NCI-H187 treated with DMSO at 0.1 percent for 48 hours (cell line): ENCODE data around the gene CSF2RB.

Experiments used
- DNase-seq: peaks from one replicate; lab custom pipeline; 2025; lab: John Stamatoyannopoulos, UW

Gene CSF2RB

DNA sequence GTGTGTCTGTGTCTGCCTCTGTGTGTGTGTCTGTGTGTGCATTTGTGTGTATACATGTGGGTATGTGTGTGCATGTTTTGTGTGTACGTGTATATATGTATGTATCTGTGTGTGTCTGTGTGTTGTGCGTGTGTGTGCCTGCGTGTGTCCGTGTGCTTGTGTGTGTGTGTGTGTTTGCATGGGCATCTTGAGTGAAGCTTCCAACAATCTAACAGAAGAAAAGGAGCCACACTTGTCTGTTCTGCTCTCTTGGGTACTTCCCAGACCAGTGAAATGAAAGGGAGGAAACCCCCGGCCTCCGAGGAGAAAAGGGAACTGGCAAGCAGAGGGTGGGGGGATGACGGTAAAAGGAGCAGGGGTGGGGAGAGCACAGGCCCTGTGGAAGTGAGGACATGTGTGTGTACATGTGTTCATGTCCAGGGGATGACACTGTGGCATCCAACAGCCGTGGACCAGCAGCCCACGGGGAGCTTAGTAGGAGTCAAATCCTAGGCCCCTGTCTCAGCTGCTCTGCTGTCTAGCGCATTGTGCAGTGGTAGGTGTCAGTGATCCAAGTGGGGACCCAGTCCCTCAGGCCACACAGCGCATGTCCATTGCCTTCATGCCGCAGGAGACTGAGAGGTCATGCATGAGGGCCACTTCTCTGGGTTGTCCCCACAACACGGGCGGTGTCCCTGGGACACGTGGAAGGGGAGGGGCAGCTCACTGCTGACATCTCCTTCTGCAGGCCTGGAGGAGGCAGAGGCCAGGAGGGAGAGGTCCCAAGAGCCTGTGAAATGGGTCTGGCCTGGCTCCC, 8.1 kb downstream of the CSF2RB start:
- no peak for DNase-seq

DNA sequence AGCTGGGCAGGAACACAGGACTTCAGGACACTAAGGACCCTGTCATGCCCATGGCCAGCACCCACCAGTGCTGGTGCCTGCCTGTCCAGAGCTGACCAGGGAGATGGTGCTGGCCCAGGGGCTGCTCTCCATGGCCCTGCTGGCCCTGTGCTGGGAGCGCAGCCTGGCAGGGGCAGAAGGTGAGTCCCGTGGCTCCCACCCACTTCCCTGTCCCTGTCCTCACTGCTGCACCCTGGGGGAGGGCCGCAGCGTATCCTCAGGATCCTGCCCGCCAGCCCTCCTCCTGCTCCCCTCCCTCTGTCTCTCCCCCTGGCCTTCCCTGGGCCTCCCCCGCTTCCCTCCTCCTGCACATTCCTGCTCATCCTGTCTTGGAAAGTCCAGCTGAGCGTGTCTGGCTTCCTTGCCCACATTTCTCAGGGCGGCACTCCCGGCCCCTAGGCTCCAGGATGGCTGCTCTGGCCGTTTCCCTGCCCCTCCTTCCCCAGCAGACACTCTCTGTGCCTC, 8.7 kb downstream of the CSF2RB start:
- DNase-seq = no peak

DNA sequence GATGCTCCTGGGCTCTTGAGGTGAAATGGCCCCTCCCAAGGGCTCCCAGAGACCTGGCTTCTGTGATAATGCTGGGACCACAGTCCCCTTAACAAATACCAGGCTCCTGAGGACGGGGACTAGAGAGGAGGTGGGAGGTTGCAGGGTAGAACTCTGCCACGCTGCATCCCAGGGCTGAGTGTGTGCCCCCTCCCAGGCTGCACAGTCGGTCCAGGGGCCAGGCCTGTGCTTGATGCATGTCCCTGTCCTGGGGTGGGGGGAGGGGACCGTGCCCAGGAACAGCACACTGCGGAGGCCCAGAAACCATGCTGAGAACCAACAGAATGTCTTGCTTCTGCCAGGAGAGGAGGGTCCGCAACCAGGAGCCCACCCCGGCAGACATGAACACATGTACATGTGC, 9.3 kb downstream of the CSF2RB start:
- no peak for DNase-seq

DNA sequence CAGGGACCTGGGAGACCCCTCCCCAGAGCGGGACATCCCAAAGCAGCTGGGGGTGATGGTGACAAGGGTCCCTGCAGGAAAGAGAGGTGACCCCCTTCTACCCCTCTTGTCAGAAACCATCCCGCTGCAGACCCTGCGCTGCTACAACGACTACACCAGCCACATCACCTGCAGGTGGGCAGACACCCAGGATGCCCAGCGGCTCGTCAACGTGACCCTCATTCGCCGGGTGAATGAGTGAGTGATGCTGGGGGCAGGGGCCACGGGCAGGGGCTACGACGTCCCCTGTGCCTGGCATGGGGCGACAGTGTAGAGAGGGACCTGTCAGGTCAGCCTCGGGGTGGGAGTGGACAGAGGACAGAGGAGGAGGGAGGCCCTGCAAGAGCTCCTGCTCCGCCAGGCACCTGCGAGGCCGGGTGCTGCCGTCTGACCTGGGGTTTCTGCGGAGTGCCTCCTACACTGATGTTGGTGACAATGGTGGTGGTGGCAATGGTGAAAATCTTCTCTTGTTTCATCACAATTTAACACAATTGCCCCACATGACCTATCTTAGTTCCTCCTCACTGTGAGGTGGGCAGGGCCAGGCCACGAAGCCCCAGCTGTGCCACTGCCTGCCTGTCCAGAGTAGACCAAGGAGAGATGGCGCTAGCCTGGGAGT, 9.8 kb downstream of the CSF2RB start:
- DNase-seq = no peak

DNA sequence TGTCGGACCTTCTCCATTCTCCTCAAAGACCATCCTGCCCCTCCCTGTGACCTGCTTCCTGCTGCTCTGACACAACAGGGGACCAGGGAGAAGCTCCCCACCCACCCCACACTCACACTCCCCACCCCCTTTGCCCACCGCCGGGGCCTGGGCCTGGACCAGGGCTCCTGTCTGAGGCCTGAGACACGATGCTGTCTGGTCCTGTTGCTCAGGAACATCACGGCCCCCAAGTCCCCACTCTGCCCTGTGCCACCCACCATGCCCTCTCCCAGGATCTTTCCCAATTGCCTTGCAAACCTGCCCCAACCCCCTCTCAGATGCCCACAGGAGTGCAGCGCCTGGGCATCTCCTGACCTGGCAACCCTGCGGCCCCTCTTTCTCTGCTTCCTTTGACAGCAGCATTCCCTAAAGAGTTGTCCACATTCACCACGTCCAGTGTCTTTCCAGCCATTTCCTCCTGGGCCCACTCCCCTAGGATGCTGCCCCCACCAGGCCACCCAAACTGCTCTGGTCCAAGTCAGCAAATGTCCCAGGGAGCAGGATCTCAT, 10.8 kb downstream of the CSF2RB start:
- no peak for DNase-seq

DNA sequence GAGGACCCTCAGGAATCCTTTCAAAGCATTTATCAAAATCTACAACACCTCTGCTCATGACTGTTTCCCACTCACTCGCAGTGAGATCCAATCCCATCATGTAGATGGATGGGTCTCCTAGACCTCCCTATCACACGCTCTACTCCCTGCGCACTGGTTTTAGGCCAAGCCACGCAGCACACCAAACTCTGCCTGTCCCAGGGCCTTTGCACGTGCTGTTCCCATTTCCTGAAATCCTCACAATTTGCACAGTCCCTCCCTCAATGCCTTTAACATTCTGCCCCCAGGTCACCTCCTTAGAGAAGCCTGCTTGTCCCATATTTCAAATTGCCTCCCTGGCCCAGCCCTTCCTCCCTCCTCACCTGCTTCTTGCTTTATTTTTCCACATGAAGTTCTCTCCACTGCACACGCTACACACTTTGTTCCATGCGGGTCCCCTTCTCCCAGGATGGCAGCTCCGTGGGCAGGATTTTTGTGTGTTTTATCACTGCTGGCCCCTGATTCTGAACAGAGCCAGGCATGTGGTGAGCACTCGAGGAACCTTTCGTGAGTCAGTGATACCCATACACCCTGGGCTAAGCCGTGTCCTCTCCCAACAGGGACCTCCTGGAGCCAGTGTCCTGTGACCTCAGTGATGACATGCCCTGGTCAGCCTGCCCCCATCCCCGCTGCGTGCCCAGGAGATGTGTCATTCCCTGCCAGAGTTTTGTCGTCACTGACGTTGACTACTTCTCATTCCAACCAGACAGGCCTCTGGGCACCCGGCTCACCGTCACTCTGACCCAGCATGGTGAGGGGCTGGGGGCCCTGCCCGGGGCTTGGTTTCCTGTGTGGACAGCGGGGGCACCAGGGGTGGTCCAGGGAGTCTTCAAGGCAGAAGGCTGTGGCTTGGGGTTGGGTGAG, 12.2 kb downstream of the CSF2RB start:
- no peak for DNase-seq

DNA sequence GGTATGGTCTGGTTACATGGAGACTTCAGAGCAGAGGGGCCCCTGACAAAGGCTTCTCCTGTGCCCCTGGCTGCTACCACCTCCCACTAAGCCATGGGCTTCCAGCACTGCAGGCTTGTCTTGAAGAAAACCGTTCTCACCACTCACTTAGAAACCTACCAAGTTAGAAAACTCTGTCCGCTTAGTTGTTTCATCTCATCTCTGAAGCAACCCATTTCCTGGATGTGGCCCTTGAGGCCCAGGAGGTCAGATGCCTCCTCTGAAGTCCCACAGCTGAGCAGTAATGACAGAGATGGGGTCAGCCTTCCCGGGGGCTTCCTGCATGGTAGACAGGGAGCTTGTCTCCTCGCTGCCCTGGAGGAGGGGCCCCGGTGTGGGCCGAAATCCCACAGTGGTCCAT, 12.9 kb downstream of the CSF2RB start:
- DNase-seq = no peak

DNA sequence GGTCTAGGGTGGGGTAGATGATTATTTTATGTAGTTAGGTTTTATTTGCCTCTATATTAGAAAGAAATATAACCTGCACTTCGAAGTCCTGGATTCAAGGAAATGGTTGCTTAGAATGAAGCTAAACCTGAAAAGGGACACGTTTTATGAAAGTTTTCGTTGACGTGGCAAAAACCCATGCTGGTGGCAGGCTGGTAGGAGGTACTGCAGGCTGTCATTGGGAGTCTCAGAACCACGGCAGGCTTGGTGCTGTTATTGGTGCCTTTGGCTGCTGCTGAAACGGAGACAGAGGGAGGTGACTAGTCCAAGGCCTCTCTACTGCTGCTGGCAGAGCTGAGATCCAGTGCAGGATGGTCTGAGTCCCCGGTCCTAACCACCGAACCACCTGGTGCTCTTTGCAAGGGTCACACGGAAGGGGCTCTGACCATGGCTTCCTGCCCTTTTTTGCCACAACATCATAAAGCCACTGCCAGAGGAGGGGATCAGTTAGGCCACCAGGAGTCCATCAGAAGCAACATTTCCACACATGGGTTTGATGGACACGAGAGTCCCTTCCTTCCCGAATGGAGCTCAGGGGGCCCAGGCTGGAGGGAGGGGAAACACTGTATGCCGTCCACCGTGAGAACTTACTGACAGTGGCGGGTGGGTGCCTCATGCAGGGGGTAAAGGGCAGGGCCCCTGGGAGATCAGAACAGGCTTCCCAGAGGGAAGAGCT, 13.4 kb downstream of the CSF2RB start:
- DNase-seq = no peak

DNA sequence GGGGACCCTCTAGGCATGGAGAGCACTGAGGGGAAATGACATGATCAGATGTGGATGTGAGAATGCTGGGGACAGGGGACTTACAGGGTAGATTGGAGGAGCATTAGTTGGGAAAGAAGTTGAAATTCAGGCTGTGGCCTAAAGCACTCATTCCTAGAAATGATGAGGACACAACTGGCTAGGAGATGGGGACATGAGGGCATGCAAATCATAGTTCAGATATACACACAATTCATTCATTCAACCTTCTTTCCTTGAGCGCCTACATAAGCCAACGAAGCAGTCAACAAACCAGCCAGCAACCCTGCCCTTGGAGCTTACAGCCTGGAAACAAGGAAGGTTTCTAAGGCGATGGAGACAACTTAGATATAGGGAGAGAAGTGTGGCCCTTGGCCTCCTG, 14.2 kb downstream of the CSF2RB start:
- no peak for DNase-seq

DNA sequence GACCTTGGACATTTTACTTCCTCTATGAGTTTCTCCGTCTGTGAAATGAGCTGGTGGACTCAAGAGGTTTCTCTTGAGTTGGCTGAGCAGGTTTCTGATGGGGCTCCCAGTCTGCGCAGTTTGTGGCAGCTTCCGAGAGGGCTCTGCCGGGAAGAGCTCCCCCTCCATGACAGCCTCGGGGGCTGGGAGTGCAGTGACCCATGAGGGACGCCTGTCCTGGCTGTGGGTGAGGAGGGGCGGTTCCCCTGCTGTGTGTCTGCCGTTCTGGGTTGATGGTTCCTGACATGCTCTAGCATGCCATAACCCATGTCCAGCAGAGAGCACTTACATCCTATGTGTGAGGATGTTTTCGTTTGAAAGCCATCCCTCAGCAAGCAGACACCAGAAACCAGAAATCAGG, 14.8 kb downstream of the CSF2RB start:
- DNase-seq = no peak

DNA sequence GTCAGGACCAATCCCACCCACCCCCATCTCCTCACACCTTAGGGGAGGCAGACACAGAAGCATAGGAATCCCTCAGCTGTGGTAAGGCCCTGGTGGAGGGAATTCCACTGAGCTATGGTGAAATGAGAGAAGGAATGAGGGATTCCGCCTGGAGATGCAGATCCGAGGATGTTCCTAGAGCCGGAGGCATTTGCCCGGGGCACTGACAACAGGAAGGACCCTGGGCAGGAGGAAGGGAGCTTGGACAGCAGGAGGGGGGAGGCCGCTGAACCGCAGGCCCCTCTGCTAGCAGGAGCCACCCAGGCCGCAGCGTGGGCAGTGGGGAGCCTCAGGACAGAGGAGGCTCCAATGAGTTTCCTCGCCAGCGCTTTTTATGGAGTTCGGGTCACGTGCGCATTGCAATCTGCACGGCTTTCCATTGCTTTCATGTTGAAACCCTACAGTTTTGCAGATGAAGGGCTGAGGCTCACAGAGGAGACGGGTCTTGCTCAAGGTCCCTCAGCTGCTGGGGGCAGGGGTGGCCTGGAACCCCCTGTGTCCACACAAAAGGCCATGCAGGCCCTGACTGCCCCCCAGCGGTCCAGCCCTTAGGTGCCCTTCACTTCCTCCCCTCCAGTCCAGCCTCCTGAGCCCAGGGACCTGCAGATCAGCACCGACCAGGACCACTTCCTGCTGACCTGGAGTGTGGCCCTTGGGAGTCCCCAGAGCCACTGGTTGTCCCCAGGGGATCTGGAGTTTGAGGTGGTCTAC, 15.5 kb downstream of the CSF2RB start:
- no peak for DNase-seq

DNA sequence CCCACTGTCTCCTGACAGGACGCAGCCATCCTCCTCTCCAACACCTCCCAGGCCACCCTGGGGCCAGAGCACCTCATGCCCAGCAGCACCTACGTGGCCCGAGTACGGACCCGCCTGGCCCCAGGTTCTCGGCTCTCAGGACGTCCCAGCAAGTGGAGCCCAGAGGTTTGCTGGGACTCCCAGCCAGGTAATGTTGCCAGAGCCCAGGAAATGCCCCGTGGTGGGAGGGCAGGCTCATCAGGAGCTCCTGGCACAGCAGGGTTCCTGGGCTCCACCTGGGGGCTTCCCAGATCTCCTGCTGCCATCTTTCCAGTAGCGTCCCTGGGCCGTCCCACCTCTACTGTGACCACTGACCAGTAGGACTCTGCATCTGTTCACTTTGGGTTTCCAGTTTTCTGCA, 16.2 kb downstream of the CSF2RB start:
- DNase-seq = no peak

DNA sequence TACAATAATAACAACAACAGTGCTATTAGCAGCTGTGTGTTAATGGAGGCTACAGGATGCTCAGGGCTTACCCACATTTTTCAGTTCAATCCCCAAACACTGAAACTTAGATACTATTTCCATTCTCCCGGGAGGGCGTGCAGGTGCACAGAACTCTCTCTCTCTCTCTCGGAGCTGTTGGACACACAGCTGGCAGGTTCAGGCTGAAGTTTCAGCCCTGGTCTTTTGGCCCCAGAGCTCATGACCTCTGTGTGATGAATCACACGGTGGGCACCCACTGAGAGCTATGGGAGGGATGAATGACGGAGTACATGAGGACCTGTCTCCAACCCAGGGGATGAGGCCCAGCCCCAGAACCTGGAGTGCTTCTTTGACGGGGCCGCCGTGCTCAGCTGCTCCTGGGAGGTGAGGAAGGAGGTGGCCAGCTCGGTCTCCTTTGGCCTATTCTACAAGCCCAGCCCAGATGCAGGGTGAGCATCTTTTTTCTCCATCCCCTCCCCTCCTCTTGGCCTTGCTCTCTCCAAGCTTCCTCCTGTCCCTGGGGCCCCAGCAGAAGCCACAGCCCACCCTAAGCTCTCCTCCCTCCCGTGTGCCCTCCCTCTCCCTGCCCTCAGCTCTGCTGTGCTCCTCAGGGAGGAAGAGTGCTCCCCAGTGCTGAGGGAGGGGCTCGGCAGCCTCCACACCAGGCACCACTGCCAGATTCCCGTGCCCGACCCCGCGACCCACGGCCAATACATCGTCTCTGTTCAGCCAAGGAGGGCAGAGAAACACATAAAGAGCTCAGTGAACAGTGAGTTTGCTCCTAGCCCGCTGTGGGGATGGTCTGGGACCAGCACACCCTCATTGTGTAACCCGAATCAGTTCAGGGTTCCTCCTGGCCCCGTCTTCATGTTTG, 16.9 kb downstream of the CSF2RB start:
- no peak for DNase-seq

DNA sequence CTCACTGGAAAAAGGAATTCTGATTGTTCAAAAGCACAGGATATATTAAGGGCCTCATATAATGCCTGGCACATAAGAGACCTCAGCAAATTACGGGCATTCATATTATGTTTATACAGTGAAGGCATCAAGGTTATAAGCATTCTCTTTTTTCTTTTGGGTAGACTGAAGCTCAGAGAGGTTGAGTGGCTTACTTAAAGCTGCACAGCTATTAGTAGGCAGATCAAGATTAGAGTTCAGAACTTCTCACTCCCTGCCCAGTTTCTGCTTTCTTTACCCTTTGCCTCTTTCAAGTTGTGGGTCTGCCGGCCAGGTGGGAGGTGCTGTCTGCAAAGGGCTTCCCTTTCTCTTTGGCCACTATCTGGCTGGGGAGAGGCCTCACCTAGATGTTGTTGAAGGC, 18.0 kb downstream of the CSF2RB start:
- DNase-seq = no peak

DNA sequence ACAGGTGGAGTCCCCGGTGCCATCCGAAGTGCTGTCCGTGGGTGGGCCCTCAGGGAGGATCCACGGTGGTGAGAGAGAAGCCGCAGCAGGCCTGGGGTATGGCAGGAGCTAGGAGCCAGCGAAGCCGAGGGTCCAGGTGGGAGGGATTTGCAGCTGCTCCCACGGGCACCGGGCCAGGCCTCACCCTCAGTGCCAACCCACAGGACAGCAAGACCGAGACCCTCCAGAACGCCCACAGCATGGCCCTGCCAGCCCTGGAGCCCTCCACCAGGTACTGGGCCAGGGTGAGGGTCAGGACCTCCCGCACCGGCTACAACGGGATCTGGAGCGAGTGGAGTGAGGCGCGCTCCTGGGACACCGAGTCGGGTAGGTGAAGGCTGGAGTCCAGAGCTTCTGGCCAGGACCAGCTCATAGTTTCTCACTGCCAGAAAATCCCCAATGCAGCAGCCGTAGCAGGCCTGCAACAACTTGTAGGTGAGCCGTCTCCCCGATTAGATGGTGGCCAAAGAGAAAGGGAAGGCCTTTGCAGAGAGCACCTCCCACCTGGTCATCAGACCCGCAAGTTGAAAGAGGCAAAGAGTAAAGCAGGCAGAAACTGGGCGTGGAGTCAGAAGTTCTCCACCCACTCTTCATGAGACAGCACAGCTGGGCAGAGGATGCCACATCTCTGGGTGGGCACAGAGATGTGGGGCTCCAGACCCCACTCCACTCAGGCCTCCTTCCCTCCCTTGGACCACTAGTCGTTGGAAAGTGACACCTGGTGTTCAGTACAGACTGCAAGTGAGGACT, 20.4 kb downstream of the CSF2RB start:
- no peak for DNase-seq

DNA sequence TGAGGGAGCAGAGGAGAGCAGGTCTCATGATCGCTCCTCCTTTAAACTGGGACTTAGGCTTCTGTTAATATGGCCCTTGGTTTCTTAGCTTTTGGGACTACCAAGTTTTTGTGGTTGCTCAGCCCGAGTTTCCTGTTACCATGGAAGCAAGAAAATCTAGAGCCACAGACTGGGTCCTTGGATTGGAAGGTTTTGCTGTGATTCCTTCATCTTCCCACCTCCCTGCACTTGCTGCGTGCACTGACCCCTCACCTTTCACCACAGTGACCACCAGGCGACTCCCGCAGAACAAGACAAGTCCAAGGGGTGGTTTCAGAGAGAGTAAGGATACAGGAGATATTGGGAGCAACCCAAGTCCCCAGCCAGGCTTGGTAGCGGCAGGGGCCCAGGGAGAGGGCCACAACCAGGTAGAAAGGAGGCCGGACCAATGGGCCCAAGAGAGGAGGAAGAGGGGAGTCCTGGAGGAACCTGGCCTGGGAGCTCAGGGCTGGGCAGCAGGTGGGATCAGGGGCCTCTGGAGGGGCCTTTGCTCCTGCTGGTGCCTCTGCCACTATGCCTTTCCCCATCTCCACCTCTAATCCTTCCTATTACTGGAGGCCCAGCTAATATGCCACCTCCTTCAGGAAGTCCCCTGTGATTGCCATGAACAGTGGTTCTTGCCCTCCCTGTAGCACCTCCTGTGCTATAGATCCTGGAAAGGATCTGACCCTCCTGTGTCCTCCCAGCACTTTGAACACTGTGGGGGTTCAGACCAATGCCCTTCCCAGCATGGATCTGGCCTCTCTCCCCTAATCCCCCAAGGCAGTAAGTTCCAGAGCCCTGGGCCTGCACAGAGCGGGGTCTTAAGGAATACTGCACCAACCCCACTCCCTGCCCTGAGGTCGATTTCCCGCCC, 21.2 kb downstream of the CSF2RB start:
- DNase-seq = no peak

DNA sequence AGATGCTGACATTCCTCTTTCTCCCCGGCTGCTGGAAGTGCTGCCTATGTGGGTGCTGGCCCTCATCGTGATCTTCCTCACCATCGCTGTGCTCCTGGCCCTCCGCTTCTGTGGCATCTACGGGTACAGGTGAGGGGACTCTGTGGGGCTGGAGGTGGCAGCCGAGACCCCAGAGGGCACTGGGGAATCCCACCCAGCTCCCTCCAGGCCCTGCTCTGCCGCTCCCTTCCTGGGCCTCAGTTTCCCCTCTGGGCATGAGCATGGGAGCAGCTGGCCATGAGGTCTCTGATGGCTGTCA, 21.8 kb downstream of the CSF2RB start:
- no peak for DNase-seq

DNA sequence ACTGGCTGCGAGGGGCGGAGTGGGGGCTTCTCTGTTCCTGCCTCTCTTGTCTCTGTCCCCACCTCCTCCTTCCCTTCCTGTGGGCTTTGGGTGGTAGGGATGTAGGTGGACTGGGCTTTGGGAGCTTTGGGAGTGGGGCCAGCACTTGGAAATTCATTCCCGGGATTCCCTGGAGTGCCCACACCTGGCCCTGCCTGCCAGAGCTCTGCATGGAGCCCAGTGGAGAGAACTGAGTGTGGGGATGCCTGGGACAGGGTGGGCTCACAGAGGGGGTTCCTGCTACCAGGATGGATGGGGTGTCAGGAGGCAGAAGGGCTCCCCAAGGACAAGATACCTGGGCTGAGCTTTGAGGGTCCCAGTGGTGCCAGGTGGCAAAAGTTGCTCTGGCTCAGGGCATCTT, 22.3 kb downstream of the CSF2RB start:
- DNase-seq = no peak
